H7 (cell line): ENCODE results near the gene SOWAHB. TPM values are rescaled to one million over a fixed set of nuclear protein-coding genes. Genes with fewer than 3 reads are reported as not detected.
A peak's percentile ranks its signal among the peaks of the same experiment; 100 is the strongest.

Experiments
- DNase-seq: peaks from one replicate; pipeline ENCODE4 v3.0.0; 2012
- H3K27me3 ChIP-seq: 2 replicates; pipeline ENCODE4 v1.6.0; 2011; ENCODE audit warnings: mild to moderate bottlenecking, low read length; ENCODE audit not compliant: control insufficient read depth, insufficient read depth
- H3K36me3 ChIP-seq: replicated peaks from 2 replicates; pipeline ENCODE4 v1.5.1; 2011; ENCODE audit warnings: low read length; ENCODE audit not compliant: control insufficient read depth, insufficient read depth
- H3K4me3 ChIP-seq: 2 replicates; pipeline ENCODE4 v1.5.1; 2011; ENCODE audit warnings: low read depth, mild to moderate bottlenecking, control low read depth, low read length, moderate library complexity; ENCODE audit not compliant: insufficient read depth
- total RNA-seq: library from RNA; depleted of rRNA; stranded (reverse); fragments of >200 nt; shearing (Covaris generic); gene quantifications from 2 replicates; pipeline ENCODE4 v1.2.3, GENCODE V29; 2014

Gene SOWAHB
- total RNA-seq, 1 experiment from 2014 or later, result 0.10 TPM

DNA sequence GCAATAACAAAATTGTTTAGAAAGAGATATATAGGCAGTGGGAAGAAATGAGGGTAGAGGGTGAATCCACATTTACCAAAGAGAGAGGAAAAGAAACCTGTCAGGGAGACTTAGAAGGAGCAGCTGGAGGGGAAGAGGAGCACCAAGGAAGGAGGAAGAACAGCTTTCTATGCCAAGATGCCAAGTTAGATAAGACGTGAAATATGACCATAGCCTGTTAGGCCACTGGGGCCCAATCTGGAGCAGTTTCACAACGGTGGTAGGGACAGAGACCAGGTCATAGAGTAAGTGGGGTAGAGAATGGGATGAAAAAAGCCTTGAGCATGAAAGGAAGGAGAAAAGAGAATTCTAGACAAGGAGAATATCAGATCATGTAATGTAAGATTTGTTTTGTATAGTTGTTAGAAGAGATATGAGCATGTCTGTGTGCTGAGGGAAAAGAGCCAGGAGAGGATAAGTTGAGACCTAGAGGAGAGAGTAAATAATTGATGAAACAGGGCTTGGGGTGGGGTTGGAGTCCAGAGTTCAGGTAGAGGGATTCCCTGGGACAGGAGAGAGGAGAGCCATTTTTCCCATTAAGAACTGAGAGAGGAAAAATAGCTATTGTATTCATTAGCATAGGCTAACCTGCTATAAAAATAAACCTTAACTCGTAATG is 4.4 kb upstream of the SOWAHB start:
- Histone ChIP-seq H3K4me3 (no peak overlapping the region), H3K36me3 (no peaks in the 10 kb centered on the region), H3K27me3 (peaks cover 26% of the 10 kb centered on the region)
- no peak for DNase-seq

DNA sequence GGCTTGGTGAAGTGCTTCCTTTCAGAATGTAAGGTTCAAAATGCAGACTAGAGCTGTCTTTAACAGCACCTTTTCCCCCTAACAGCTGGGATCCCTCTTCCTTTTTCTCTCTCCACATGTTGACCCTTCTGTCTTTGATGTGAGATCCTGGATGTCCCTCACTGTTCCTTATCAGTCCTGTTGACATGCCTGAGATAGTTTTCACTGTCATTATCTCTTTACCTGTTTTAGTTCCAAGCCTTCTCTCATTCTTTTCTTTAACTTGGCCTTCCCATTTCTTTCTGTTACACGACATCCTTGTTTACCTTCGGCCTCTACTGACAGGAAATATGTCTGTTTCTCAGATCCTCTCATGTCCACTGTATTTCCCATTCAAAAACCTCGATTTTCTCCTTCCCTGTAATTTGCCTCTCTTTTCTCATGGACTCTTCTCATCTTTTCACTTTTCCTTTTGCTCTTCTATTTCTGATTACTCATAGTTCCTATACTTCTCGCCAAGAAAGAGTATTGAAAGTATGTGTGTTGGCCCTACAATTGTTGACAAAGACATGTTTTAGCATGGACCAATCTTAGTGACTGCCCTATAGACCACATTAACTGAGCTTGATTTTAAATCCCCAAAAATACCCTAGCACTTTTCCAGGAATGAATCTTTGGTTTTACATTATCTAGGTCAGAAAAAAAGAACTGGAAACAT is 1.2 kb upstream of the SOWAHB start:
- H3K27me3 ChIP-seq, result peaks cover 55% of the 10 kb centered on the region
- no peaks in the 10 kb centered on the region for H3K36me3 ChIP-seq
- no peak overlapping the region for H3K4me3 ChIP-seq
- no peak for DNase-seq

DNA sequence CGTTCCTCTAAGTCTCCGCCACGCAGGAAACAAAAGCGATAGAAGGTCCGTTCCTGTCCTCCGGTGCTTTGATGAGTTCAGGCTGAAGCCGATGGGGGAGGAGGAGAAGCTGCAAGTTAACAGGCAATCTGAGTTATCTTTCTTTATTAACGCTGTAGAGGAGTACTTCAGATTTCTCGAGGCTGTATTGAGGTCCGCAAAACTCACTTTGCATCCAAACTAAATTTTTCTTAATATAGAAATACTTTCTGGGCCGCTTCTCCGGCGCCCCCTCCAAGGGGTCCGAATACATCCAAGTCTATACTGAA is 395 bp upstream of the SOWAHB start:
- DNase-seq, result no peak
- Histone ChIP-seq H3K4me3 (peak overlapping the region; percentile 69), H3K27me3 (peaks cover 55% of the 10 kb centered on the region), H3K36me3 (no peaks in the 10 kb centered on the region)

DNA sequence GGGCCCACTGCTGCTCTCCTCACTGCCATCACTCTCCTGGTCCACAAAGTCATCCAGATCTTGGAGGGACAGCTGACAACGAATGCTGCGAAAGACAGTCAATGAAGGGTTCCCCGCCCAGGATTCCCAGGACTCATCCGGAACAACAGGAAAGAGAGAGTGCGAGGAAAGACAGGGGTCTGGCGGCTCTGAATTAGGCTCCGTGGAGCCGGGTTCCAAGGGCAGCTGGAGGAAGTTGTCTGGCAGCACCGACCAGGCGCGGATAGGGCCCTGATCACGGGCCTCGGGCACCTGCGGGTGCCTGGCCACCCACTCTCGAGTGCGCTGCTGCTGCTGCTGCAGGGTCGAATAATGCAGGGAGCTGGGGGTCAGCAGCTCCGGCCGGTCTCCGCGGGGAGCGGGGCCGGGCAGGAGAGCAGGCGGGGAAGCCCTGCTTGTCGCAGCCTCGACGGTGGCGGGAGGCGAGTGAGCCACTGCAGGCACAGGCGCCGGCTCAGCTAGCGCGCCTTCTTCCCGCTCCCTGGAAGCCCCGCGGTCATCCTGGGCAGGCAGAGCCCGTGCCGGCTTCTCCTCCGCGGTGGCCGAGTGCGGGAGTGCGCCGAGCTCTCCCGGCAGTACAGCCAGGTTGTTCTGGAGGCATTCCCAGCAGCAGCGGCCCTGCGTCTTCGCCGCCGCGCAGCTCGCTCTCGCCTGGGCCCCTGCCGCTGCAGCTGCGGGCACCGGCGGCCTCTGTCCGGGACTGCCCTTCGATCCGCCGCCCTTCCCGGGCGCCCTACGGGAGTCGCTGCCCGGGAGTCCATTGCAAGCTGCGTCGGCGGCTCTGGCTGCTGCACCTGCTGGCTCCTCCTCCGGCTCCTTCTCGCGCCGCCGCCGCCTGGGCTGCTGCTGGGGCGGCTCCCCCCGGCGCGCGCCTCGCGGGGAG is 1.1 kb downstream of the SOWAHB start:
- no peaks in the 10 kb centered on the region for H3K36me3 ChIP-seq
- peak; percentile 79 for DNase-seq
- H3K27me3 ChIP-seq, result peaks cover 55% of the 10 kb centered on the region
- peak overlapping the region; percentile 69 for H3K4me3 ChIP-seq

DNA sequence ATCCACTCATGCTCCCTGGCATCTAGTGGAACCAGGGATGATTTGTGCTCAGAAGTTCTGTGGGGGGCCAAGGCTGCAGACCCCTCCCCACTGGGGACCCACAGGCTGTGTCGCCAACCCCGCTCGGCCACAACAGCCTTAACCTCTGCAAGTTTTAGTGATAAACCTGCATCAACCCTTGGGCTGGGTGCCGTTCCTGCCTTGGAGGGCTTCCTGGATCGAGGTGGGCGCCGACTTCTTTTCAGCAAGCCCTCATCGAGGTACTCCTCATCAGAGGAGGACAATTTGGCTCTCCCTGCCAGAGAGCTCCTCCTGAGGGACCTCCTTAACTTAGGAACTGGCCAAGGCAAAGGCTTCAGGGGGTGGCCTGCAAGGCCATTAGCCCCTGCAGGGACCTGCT is 1.9 kb downstream of the SOWAHB start:
- H3K27me3 ChIP-seq, result peaks cover 55% of the 10 kb centered on the region
- H3K36me3 ChIP-seq, result no peaks in the 10 kb centered on the region
- no peak overlapping the region for H3K4me3 ChIP-seq
- DNase-seq, result no peak

DNA sequence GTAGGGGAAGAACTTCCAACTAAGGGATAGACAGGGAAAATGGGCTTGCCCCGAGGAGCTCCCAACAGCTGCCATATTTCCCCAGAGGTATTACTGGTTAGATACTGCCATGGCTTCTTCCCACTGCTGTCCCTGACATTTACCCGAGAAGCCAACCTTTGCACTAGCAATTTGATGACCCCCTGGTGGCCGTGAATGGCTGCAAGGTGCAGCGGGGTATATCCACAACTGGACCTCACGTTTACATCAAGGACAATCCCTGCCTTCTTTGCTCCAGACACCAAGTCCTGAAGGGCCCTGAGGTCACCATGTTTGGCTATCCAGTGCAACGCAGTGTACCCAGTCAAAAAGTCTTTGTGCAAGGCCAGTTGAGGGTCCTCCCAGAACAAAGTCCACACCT is 2.3 kb downstream of the SOWAHB start:
- Histone ChIP-seq H3K27me3 (peaks cover 55% of the 10 kb centered on the region), H3K36me3 (no peaks in the 10 kb centered on the region), H3K4me3 (no peak overlapping the region)
- DNase-seq, result no peak

DNA sequence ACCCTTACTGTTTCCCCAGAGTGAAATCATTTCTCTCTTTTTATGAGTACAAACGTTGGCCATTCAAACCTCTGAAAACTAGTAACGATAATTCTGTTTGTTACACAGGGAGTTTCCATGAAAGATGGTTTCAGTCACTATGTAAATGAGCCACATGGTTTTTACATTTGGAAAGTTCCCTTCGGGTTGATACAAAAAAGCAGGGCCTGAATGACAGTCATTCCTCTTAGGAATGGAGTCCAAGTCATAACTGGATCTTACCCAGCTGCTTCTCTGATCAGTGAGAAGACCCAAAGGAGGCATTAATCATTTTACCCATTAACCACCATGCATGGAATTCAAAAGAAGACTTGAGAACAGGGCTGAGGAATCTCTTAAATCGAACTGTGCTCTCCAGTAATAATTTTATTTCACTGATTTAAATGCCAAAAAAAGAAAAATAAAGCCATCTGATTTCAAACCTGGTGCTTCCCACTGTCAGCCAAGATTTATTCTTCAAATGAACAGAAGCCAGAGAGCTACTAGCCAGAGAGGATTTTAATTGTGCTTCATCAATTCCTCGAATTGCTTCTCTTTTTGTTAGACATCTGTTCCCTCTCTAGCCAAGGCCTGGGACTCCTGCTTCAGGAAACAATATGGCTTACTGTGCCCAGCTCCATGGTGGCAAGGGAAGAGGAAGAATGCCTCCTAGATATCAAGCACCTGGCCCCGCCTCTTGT is 3.2 kb downstream of the SOWAHB start:
- no peaks in the 10 kb centered on the region for H3K36me3 ChIP-seq
- H3K27me3 ChIP-seq, result peaks cover 52% of the 10 kb centered on the region
- DNase-seq, result no peak
- H3K4me3 ChIP-seq, result no peak overlapping the region

DNA sequence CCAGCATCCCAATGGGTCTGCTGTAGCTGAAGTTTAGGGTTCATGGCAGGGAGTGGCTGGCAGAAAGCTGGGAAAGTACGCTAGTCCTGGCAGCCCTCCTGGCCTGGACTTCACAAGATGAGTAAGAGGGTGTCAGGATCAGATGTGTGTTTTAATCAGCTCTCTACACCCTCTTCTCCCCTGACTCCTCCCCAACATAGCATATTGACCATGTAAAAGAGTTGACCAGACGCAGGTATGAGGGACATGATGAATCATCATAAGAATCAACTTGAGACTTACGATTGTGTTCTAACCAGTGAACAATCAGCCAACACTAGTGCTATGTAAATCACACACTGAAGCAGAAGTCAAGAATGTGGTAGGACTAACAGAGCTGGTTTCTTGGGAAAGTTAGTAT is 5.3 kb downstream of the SOWAHB start:
- no peak for DNase-seq
- Histone ChIP-seq H3K27me3 (peaks cover 31% of the 10 kb centered on the region), H3K36me3 (no peaks in the 10 kb centered on the region), H3K4me3 (no peak overlapping the region)

DNA sequence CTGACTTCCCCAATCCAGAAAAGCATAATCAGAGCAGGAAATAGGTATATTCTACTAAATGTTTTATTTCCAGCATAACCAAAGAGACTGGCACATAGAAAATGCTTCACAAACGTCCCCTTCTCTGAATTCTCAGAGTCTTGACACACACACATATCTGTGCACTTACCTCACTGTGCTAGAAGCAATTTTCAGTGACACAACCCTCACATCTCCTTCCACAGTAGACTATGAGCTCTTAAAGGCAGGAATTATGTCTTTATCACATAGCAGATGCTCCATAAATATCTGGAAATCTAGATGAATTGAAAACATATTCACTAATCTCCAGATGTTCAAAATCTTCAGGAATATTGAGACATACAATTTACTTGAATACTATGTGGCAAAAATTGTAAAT is 5.9 kb downstream of the SOWAHB start:
- no peaks in the 10 kb centered on the region for H3K36me3 ChIP-seq
- H3K4me3 ChIP-seq, result no peak overlapping the region
- H3K27me3 ChIP-seq, result peaks cover 25% of the 10 kb centered on the region
- no peak for DNase-seq

DNA sequence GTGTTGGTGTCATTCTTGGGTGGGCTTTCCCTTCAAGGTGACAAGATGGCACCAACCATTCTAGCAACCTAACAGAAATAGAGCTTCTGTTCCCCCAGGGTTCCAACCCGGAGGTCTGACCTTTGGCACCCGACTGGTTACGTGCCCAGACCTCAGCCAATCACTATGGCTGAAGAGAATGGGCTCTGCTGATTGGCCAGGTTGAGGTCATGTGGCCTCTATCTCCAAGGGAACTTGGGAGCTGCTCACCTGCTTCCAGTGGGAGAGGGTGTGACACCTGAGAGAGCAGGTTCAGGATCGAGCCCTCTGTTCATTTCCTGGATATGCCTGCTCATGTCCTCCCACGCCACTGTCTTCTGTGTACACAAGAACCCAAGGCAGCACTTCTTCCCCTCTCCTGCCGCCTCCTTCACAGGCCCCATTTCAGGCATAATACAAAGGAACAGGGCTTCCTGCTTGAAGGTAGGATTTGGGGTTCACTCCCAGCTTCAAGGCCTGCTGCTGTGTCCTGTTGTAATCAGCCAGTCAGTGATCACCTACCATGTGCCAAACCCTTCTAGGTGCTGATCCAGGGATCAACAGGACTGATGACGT is 11.0 kb downstream of the SOWAHB start:
- no peak for DNase-seq
- no peaks in the 10 kb centered on the region for H3K27me3 ChIP-seq
- H3K36me3 ChIP-seq, result no peaks in the 10 kb centered on the region
- no peak overlapping the region for H3K4me3 ChIP-seq

DNA sequence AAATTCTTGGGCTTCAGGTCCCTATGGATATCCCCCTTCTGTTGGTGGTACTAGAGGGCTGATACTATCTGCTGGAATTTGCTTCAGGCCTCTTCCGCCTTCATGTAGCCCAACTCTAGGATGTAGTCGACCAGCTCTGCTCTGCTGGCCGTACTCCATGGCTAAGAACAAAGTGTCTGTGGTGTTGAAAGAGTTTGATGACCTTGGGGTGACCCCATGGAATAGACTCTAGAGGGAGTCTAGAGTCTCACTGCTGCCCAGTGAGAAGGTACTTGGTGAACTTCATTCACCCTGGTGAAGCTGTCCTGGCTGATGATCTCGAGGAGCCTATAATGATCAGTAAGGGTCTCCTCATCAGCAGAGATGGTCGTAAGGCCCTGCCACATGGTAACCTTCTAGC is 11.7 kb downstream of the SOWAHB start:
- no peak overlapping the region for H3K4me3 ChIP-seq
- no peak for DNase-seq
- H3K27me3 ChIP-seq, result no peaks in the 10 kb centered on the region

DNA sequence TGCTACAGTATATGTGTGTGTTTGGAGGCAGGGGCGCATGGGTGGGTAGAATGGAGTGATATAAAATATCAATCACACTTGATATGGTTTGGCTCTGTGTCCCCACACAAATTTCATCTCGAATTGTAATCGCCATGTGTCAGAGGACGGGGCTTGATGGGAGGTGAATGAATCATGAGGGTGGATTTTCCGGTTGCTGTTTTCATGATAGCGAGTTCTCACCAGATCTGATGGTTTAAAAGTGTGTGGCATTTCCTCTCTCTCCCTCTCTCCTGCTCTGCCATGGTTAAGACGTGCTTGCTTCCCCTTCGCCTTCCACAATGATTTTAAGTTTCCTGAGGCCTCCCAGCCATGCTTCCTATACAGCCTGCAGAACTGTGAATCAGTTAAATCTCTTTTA is 14.8 kb downstream of the SOWAHB start:
- H3K36me3 ChIP-seq, result no peaks in the 10 kb centered on the region
- H3K27me3 ChIP-seq, result no peaks in the 10 kb centered on the region
- H3K4me3 ChIP-seq, result no peak overlapping the region
- no peak for DNase-seq

More for the DNA sequence above, 11.7 kb downstream of the SOWAHB start:
- no peaks in the 10 kb centered on the region for H3K36me3 ChIP-seq

DNA sequence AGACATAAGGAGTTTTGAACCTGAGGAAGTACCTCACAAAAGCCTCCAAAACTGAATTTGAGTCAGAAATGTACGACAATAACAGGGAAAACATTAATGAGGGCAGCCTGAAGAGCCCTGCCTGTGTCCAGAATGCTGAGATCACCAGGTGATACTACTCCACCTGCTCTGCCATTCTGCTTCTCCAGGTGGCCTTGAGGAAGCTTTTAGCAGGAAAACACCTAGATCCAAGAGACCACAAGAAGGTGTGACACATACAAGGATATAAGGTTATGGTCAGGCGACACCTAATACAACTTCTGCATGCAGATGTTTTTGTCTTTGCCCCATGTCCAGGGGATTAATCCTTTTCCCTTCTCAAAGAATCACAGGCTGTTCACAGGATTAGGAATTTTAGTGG is 15.3 kb downstream of the SOWAHB start:
- Histone ChIP-seq H3K4me3 (no peak overlapping the region), H3K36me3 (no peaks in the 10 kb centered on the region), H3K27me3 (no peaks in the 10 kb centered on the region)
- no peak for DNase-seq

DNA sequence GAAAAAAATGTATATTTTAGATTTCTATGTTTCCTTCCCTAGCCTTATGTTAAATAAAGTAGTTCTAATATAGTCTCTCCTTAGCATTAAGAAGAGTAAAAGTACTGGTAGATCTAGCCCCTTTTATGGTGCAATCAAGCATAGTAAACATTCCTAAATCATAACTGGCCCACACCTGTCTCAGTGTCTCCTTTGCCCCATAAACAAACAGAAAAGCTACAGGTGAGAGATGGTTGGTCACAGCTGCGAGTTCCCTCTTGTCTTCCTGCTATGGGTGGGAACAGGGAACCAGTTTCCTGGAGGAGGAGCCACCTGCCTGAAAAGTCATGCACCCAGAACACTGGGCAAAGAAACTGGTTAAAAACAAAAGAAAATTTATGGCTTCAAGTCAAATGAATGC is 16.6 kb downstream of the SOWAHB start:
- H3K4me3 ChIP-seq, result no peak overlapping the region
- no peaks in the 10 kb centered on the region for H3K36me3 ChIP-seq
- DNase-seq, result no peak
- no peaks in the 10 kb centered on the region for H3K27me3 ChIP-seq
